Psoas muscle (tissue), 8 donors: ENCODE measurements around the gene RADX. TPM values are rescaled to one million over a fixed set of nuclear protein-coding genes. Genes with fewer than 3 reads are reported as not detected.

Source experiments
- ATAC-seq, 4 donors: fragments of 200-7000 bp; cut with Tn5 transposase; one replicate each; pipeline ENCODE4 v1.9.1; 2020; ENCODE audit warnings: moderate library complexity in 3 of 4, mild to moderate bottlenecking in 2 of 4
- DNase-seq, 2 donors: peaks; one replicate each; pipeline ENCODE4 v3.0.0-alpha.2; 2020
- H3K27ac ChIP-seq: fragments of 200-600 bp; one replicate; pipeline ENCODE4 v1.8.0; 2022
- H3K27me3 ChIP-seq, 3 donors: fragments of 200-600 bp in 1 of 3; one replicate each; pipeline versions ENCODE4 v1.6.1 to v1.8.0; 2013 to 2022; ENCODE audit warnings: low read length in 2 of 3, mild to moderate bottlenecking in 2 of 3, moderate library complexity in 1 of 3; ENCODE audit not compliant: insufficient read depth in 3 of 3
- H3K36me3 ChIP-seq, 2 donors: fragments of 200-600 bp in 1 of 2; one replicate each; pipeline versions ENCODE4 v1.6.1 to v1.8.0; 2013 to 2022; ENCODE audit warnings: low read depth in 1 of 2, mild to moderate bottlenecking in 1 of 2, moderate library complexity in 1 of 2; ENCODE audit not compliant: insufficient read depth in 1 of 2
- H3K4me1 ChIP-seq: fragments of 200-600 bp; one replicate; pipeline ENCODE4 v1.8.0; 2022
- H3K4me3 ChIP-seq: fragments of 200-600 bp; one replicate; pipeline ENCODE4 v1.8.0; 2022; ENCODE audit warnings: mild to moderate bottlenecking
- H3K9me3 ChIP-seq: fragments of 200-600 bp; one replicate; pipeline ENCODE4 v1.8.0; 2022
- WGBS, 3 donors: extraction: QIAGEN DNeasy Blood & Tissue Kit; methylation state at CpG; one replicate each; pipeline versions ENCODE4 v1.1.6 to v1.1.7; 2013; 5-methylcytosine and 5-hydroxymethylcytosine counted together
- intact Hi-C, 2 donors: fragments of 100-400 bp; cut with DNase I; formaldehyde crosslinking; loops; one replicate each; pipeline versions ENCODE4 v1.11.0 to v1.14.2; 2022
- polyA plus RNA-seq, 3 donors: library from polyadenylated mRNA; stranded (reverse); fragments of 200-250 nt; gene quantifications; one replicate each; pipeline ENCODE4 v1.2.3, GENCODE V29; 2013
- total RNA-seq, 4 donors: library from RNA; stranded (reverse); fragmentation: NEBNext Ultra II Directional in 2 of 4; extraction: Animal tissue kit (Norgen Biotek cat#: 25700) in 2 of 4; gene quantifications; one replicate each; pipeline versions ENCODE4 v1.2.1 to v1.2.4, GENCODE V29; 2021 to 2023
- TF ChIP-seq, protein P1 (sequence below): fragments of 200-600 bp; IDR thresholded peaks from one replicate; pipeline ENCODE4 v1.8.0; 2022; ENCODE audit warnings: antibody characterized with exemption
- donor health status: healthy with polysubstance abuse.
- donor health status: DM: no; HTN: no; CAD: no; lungs with moderate emphysema.
- donor health status: Bipolar disorder and iron deficiency.
- donor health status: healthy.
- donor health status: DM: yes; HTN: yes; CAD: no.
- donor health status: DM: no; HTN: no; CAD: no.
- donor health status: DM: no; HTN: no; CAD: no.
- donor health status: DM: yes; HTN: yes; CAD: no.

The RADX gene
- total and polyA plus RNA-seq, 7 donors, result 0.60 to 2.8 (median 1.0) TPM

GRCh38 chrX:106670631-106671030 lies 58.9 kb downstream of the RADX start:
- ATAC-seq (no peak), DNase-seq (no peak)
- Histone ChIP-seq H3K27ac (no peak overlapping the region), H3K4me1 (no peaks in the 10 kb centered on the region), H3K36me3 (no peaks in the 10 kb centered on the region), H3K4me3 (no peak overlapping the region), H3K27me3 (peaks cover 0 to 7% (median 0%) of the 10 kb centered on the region in 3 donors), H3K9me3 (no peaks in the 10 kb centered on the region)
- 76 to 82% (median 78%) methylated on average over 1 of the region's 1 CpG for WGBS, 3 donors
- TF ChIP-seq, protein P1, sequence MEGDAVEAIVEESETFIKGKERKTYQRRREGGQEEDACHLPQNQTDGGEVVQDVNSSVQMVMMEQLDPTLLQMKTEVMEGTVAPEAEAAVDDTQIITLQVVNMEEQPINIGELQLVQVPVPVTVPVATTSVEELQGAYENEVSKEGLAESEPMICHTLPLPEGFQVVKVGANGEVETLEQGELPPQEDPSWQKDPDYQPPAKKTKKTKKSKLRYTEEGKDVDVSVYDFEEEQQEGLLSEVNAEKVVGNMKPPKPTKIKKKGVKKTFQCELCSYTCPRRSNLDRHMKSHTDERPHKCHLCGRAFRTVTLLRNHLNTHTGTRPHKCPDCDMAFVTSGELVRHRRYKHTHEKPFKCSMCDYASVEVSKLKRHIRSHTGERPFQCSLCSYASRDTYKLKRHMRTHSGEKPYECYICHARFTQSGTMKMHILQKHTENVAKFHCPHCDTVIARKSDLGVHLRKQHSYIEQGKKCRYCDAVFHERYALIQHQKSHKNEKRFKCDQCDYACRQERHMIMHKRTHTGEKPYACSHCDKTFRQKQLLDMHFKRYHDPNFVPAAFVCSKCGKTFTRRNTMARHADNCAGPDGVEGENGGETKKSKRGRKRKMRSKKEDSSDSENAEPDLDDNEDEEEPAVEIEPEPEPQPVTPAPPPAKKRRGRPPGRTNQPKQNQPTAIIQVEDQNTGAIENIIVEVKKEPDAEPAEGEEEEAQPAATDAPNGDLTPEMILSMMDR, result no peak
- intact Hi-C loops, result no loop called here

DNA sequence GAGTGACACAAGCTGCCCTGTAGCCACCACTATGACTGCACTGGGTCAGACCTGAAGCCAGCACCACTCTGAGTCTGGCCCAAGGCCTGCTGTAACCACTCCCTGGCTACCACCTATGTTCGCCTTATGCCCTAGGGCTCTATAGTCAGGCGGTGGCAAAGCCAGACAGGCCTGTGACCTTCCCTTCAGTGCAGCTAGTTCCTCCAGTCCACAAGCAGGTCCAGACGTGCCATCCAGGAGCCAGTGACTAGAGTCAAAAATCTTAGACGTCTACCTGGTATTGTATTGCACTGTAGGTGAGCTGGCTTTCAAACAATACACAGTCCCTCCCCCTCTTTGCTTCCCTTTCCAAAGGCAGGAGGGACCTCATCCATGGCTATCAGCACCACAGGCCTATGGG lies 60.7 kb downstream of the RADX start:
- Histone ChIP-seq H3K4me1 (no peaks in the 10 kb centered on the region), H3K4me3 (no peak overlapping the region), H3K9me3 (no peaks in the 10 kb centered on the region), H3K36me3 (no peaks in the 10 kb centered on the region), H3K27me3 (peaks cover 0 to 11% (median 0%) of the 10 kb centered on the region in 3 donors), H3K27ac (no peak overlapping the region)
- ATAC-seq, result no peak
- TF ChIP-seq, protein P1, result no peak
- intact Hi-C loops, result no loop called here
- DNase-seq, result no peak
- WGBS, 3 donors, result 62 to 95% (median 82%) methylated on average over 4 of the region's 4 CpGs

- TF ChIP-seq, protein P1, result no peak
- Histone ChIP-seq H3K4me3 (no peak overlapping the region), H3K36me3 (no peaks in the 10 kb centered on the region), H3K4me1 (no peaks in the 10 kb centered on the region), H3K9me3 (no peaks in the 10 kb centered on the region), H3K27me3 (peaks cover 0 to 20% (median 0%) of the 10 kb centered on the region in 3 donors), H3K27ac (no peak overlapping the region)
- no peak for DNase-seq
- 19 to 71% (median 58%) methylated on average over 2 of the region's 2 CpGs for WGBS, 3 donors
- no peak for ATAC-seq
- intact Hi-C loops, result no loop called here
Measured at GRCh38 chrX:106680716-106681115, 68.9 kb downstream of the RADX start.

DNA sequence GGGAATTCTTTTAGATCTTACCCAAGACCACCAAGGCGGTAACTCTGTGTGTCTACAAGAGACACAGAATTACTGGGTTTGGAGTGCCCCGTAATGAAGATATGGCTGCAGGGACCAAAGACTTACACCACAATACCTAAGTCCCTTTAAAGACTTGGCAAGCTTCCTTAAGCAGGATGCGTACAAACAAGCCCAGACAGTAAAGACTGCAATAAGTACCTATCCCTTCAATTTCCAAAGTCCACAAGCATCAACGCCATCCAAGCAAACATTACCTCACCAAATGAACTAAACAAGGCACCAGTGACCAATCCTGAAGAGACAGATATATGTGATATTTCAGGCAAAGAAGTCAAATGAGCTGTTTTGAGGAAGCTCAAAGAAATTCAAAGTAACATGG lies 72.4 kb downstream of the RADX start:
- no peak overlapping the region for H3K4me3 ChIP-seq
- no peak for ATAC-seq
- H3K9me3 ChIP-seq, result no peaks in the 10 kb centered on the region
- 82 to 92% (median 85%) methylated on average over 4 of the region's 4 CpGs for WGBS, 3 donors
- TF ChIP-seq, protein P1, result no peak
- H3K36me3 ChIP-seq, result no peaks in the 10 kb centered on the region
- intact Hi-C loops, result no loop called here
- H3K27ac ChIP-seq, result no peak overlapping the region
- peaks cover 0 to 16% (median 0%) of the 10 kb centered on the region in 3 donors for H3K27me3 ChIP-seq
- no peaks in the 10 kb centered on the region for H3K4me1 ChIP-seq
- no peak for DNase-seq

DNA sequence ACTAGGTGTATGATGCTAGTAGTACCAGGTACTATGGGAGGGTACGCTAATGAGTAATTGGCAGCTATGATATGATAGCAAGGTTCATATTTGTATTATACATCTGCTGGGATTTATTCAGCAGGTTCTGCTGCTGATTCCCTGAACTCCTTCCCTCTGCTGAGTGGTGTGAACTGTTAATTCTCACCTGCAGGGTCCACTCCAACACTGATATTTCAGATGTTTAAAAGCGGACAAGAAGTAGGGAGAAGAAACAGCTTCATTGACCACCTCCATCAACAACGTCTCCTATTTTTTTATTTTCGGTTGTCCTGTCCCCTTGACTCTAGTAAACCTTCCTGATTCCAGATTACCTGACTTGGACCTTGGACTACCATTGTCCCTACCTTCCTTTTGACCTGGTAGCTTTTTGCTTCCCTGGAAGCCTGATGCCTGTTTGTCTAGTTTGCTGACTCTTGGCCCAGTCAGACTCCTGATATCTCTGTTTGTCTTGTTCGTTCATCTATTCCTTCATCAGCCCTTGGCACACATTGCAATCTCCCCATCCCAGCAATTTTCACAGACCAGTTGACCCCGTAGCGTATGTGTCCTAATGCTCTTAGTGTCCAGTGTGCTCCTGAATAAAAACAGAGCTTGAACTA lies 80.8 kb downstream of the RADX start:
- intact Hi-C loops, result no loop called here
- Histone ChIP-seq H3K4me1 (no peaks in the 10 kb centered on the region), H3K9me3 (no peaks in the 10 kb centered on the region), H3K4me3 (no peak overlapping the region), H3K27me3 (peaks cover 0 to 14% (median 0%) of the 10 kb centered on the region in 3 donors), H3K36me3 (no peaks in the 10 kb centered on the region), H3K27ac (no peak overlapping the region)
- ATAC-seq (no peak), DNase-seq (no peak)
- WGBS, 3 donors, result 71 to 90% (median 81%) methylated on average over 7 of the region's 7 CpGs
- TF ChIP-seq, protein P1, result no peak
